ENCODE results near the gene RSU1.

RSU1 gene

GRCh38 chr10:16847644-16848043 is 30.4 kb upstream of the RSU1 start:
- 74% methylated on average over 3 of the region's 6 CpGs for WGBS
- Histone ChIP-seq H3K4me3 (ENCODE audit: insufficient read depth in 1 of 2, low read depth in 1 of 2, low read length in 2 of 2) (no peak overlapping the region), H2BK15ac (ENCODE audit: low read depth, poor library complexity, severe bottlenecking) (no peak overlapping the region), H2AK5ac (ENCODE audit: low read length, severe bottlenecking) (no peak overlapping the region), H3K4ac (ENCODE audit: low read depth in 1 of 2, low read length in 2 of 2) (no peak overlapping the region), H3K36me3 (ENCODE audit: control insufficient read depth in 1 of 2, insufficient read depth in 2 of 2, low read depth in 1 of 2, low read length in 2 of 2) (no peaks in the 10 kb centered on the region), H3K4me1 (ENCODE audit: control insufficient read depth, insufficient read depth, low read depth, low read length) (peaks cover 2% of the 10 kb centered on the region), H4K8ac (ENCODE audit: low read length) (no peak overlapping the region), H2AFZ (ENCODE audit: low read depth, low read length) (no peak overlapping the region), H3K23ac (ENCODE audit: low read length in 2 of 2) (no peak overlapping the region), H2BK12ac (ENCODE audit: low read length in 2 of 2) (no peak overlapping the region), H3K27me3 (ENCODE audit: control insufficient read depth in 1 of 2, insufficient read depth in 1 of 2, low read length in 2 of 2) (no peaks in the 10 kb centered on the region), H3K27ac (ENCODE audit: low read length, poor library complexity, severe bottlenecking) (no peak overlapping the region), H3K9ac (ENCODE audit: low read length) (peak overlapping the region; percentile 61), H3K14ac (ENCODE audit: low read length in 2 of 2) (no peak overlapping the region), H3K79me1 (replicated peaks; ENCODE audit: low read length, poor library complexity, severe bottlenecking) (no peaks in the 10 kb centered on the region), H2BK120ac (ENCODE audit: low read depth, low read length) (no peak overlapping the region), H3K4me2 (ENCODE audit: low read length, poor library complexity, severe bottlenecking) (no peak overlapping the region), H3K9me3 (ENCODE audit: control insufficient read depth, low read length) (no peaks in the 10 kb centered on the region), H4K91ac (ENCODE audit: low read length) (no peak overlapping the region), H2BK5ac (ENCODE audit: low read depth, low read length, poor library complexity, severe bottlenecking) (no peak overlapping the region), H3K18ac (ENCODE audit: low read depth in 1 of 2, low read length in 2 of 2) (no peak overlapping the region)
- DNase-seq, result no peak

- no peak overlapping the region for H2AK5ac ChIP-seq (ENCODE audit: low read length, severe bottlenecking)
- H3K14ac ChIP-seq (ENCODE audit: low read length in 2 of 2), result no peak overlapping the region
- no peak overlapping the region for H3K23ac ChIP-seq (ENCODE audit: low read length in 2 of 2)
- no peaks in the 10 kb centered on the region for H3K36me3 ChIP-seq (ENCODE audit: control insufficient read depth in 1 of 2, insufficient read depth in 2 of 2, low read depth in 1 of 2, low read length in 2 of 2)
- H4K91ac ChIP-seq (ENCODE audit: low read length), result no peak overlapping the region
- no peaks in the 10 kb centered on the region for H3K79me1 ChIP-seq (replicated peaks; ENCODE audit: low read length, poor library complexity, severe bottlenecking)
- H3K9me3 ChIP-seq (ENCODE audit: control insufficient read depth, low read length), result no peaks in the 10 kb centered on the region
- H2AFZ ChIP-seq (ENCODE audit: low read depth, low read length), result no peak overlapping the region
- H2BK12ac ChIP-seq (ENCODE audit: low read length in 2 of 2), result no peak overlapping the region
- H3K4me3 ChIP-seq (ENCODE audit: insufficient read depth in 1 of 2, low read depth in 1 of 2, low read length in 2 of 2), result no peak overlapping the region
- H2BK120ac ChIP-seq (ENCODE audit: low read depth, low read length), result no peak overlapping the region
- H3K27ac ChIP-seq (ENCODE audit: low read length, poor library complexity, severe bottlenecking), result no peak overlapping the region
- no peak overlapping the region for H3K4me2 ChIP-seq (ENCODE audit: low read length, poor library complexity, severe bottlenecking)
- no peak for DNase-seq
- H3K27me3 ChIP-seq (ENCODE audit: control insufficient read depth in 1 of 2, insufficient read depth in 1 of 2, low read length in 2 of 2), result no peaks in the 10 kb centered on the region
- H3K18ac ChIP-seq (ENCODE audit: low read depth in 1 of 2, low read length in 2 of 2), result no peak overlapping the region
- peaks cover 2% of the 10 kb centered on the region for H3K4me1 ChIP-seq (ENCODE audit: control insufficient read depth, insufficient read depth, low read depth, low read length)
- no peak overlapping the region for H3K4ac ChIP-seq (ENCODE audit: low read depth in 1 of 2, low read length in 2 of 2)
- H4K8ac ChIP-seq (ENCODE audit: low read length), result no peak overlapping the region
- H2BK15ac ChIP-seq (ENCODE audit: low read depth, poor library complexity, severe bottlenecking), result no peak overlapping the region
- H2BK5ac ChIP-seq (ENCODE audit: low read depth, low read length, poor library complexity, severe bottlenecking), result no peak overlapping the region
- peak overlapping the region; percentile 50 for H3K9ac ChIP-seq (ENCODE audit: low read length)
These were observed 28.0 kb upstream of the RSU1 start for GRCh38 chr10:16845248-16845647.

DNA sequence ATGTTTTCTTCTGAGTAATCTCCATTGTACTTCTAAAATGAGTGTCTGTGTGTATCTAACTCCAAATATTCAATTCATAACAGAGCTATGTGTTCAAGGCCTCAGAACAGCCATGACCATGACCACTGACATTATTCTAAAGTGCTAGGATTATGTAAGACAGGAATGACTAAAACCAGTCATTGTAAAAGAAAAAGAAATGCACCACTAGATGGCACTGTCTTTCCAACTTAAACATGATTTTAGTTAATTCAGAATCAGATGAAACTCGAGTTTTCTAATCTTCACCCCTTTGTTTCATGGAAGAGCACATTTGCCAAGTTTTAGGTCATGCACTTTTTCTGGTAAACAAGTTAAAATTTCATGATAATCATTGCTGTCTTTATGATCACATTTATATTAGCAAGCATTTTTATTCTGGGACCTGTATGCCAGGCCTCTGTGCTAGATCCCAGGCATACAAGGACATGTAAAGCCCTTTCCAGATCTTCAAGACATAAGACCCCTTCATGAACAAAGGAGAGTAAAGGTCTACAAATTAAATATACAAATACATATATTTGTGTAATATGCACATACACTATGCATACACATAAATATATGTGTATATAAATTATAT is 26.1 kb upstream of the RSU1 start:
- Histone ChIP-seq H3K23ac (ENCODE audit: low read length in 2 of 2) (no peak overlapping the region), H2BK15ac (ENCODE audit: low read depth, poor library complexity, severe bottlenecking) (no peak overlapping the region), H2AK5ac (ENCODE audit: low read length, severe bottlenecking) (no peak overlapping the region), H2AFZ (ENCODE audit: low read depth, low read length) (no peak overlapping the region), H2BK5ac (ENCODE audit: low read depth, low read length, poor library complexity, severe bottlenecking) (no peak overlapping the region), H2BK120ac (ENCODE audit: low read depth, low read length) (no peak overlapping the region), H3K27ac (ENCODE audit: low read length, poor library complexity, severe bottlenecking) (no peak overlapping the region), H3K4me3 (ENCODE audit: insufficient read depth in 1 of 2, low read depth in 1 of 2, low read length in 2 of 2) (no peak overlapping the region), H3K9ac (ENCODE audit: low read length) (peak overlapping the region; percentile 71), H3K27me3 (ENCODE audit: control insufficient read depth in 1 of 2, insufficient read depth in 1 of 2, low read length in 2 of 2) (no peaks in the 10 kb centered on the region), H2BK12ac (ENCODE audit: low read length in 2 of 2) (no peak overlapping the region), H3K36me3 (ENCODE audit: control insufficient read depth in 1 of 2, insufficient read depth in 2 of 2, low read depth in 1 of 2, low read length in 2 of 2) (no peaks in the 10 kb centered on the region), H3K9me3 (ENCODE audit: control insufficient read depth, low read length) (no peaks in the 10 kb centered on the region), H3K18ac (ENCODE audit: low read depth in 1 of 2, low read length in 2 of 2) (no peak overlapping the region), H3K4me1 (ENCODE audit: control insufficient read depth, insufficient read depth, low read depth, low read length) (no peaks in the 10 kb centered on the region), H4K8ac (ENCODE audit: low read length) (no peak overlapping the region), H3K4me2 (ENCODE audit: low read length, poor library complexity, severe bottlenecking) (no peak overlapping the region), H4K91ac (ENCODE audit: low read length) (no peak overlapping the region), H3K14ac (ENCODE audit: low read length in 2 of 2) (no peak overlapping the region), H3K4ac (ENCODE audit: low read depth in 1 of 2, low read length in 2 of 2) (no peak overlapping the region), H3K79me1 (replicated peaks; ENCODE audit: low read length, poor library complexity, severe bottlenecking) (no peaks in the 10 kb centered on the region)
- peak; percentile 80 for DNase-seq
- WGBS, result 0% methylated on average over 1 of the region's 1 CpG

DNA sequence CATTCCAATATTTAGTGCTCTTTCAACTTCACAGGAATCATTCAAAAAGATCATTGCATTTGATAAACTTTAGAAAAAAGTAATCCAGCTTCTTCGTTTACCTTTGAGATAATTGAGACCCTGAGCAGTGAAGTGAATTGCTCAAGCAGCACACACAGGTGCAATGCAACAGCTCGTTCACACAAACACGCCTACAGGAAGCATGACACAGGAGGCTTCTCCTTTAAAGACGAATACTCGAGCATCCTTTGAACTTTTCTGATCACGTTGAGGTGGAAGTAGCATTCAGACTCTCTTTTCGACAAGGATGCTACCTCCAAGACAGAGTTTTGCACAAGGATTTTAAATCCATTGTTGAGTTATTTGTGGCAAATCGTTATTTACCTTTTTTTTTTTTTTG is 18.0 kb upstream of the RSU1 start:
- Histone ChIP-seq H4K91ac (ENCODE audit: low read length) (no peak overlapping the region), H3K79me1 (replicated peaks; ENCODE audit: low read length, poor library complexity, severe bottlenecking) (no peaks in the 10 kb centered on the region), H3K4me1 (ENCODE audit: control insufficient read depth, insufficient read depth, low read depth, low read length) (peaks cover 6% of the 10 kb centered on the region), H3K27ac (ENCODE audit: low read length, poor library complexity, severe bottlenecking) (no peak overlapping the region), H2BK12ac (ENCODE audit: low read length in 2 of 2) (no peak overlapping the region), H3K4ac (ENCODE audit: low read depth in 1 of 2, low read length in 2 of 2) (no peak overlapping the region), H2BK5ac (ENCODE audit: low read depth, low read length, poor library complexity, severe bottlenecking) (no peak overlapping the region), H3K27me3 (ENCODE audit: control insufficient read depth in 1 of 2, insufficient read depth in 1 of 2, low read length in 2 of 2) (no peaks in the 10 kb centered on the region), H2BK120ac (ENCODE audit: low read depth, low read length) (no peak overlapping the region), H2AK5ac (ENCODE audit: low read length, severe bottlenecking) (no peak overlapping the region), H2BK15ac (ENCODE audit: low read depth, poor library complexity, severe bottlenecking) (no peak overlapping the region), H3K9me3 (ENCODE audit: control insufficient read depth, low read length) (no peaks in the 10 kb centered on the region), H3K14ac (ENCODE audit: low read length in 2 of 2) (no peak overlapping the region), H3K9ac (ENCODE audit: low read length) (no peak overlapping the region), H3K4me2 (ENCODE audit: low read length, poor library complexity, severe bottlenecking) (no peak overlapping the region), H3K4me3 (ENCODE audit: insufficient read depth in 1 of 2, low read depth in 1 of 2, low read length in 2 of 2) (no peak overlapping the region), H2AFZ (ENCODE audit: low read depth, low read length) (no peak overlapping the region), H3K23ac (ENCODE audit: low read length in 2 of 2) (no peak overlapping the region), H3K36me3 (ENCODE audit: control insufficient read depth in 1 of 2, insufficient read depth in 2 of 2, low read depth in 1 of 2, low read length in 2 of 2) (no peaks in the 10 kb centered on the region), H3K18ac (ENCODE audit: low read depth in 1 of 2, low read length in 2 of 2) (no peak overlapping the region), H4K8ac (ENCODE audit: low read length) (no peak overlapping the region)
- DNase-seq, result no peak
- 75% methylated on average over 7 of the region's 8 CpGs for WGBS
